ENCODE results near the gene AKR1A1.

DNA sequence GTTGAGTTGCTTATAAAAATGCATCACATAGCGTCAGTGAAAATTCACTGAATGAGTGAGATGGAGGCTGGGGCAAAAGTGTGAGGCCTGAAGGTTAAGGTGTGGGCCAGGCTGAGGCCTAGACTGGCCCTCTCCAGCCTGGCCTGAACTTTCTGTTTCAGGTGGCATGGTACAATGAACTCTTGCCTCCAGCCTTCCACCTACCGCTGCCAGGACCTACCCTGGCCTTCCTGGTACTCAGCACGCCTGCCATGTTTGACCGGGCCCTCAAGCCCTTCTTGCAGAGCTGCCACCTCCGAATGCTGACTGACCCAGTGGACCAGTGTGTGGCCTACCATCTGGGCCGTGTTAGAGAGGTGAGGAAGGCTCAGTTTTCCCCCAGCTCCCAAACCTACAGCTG is 43.4 kb upstream of the AKR1A1 start:
- no peak for TF ChIP-seq POLR2A (IDR thresholded peaks at IDR 0.05)
- TF ChIP-seq, protein P1, sequence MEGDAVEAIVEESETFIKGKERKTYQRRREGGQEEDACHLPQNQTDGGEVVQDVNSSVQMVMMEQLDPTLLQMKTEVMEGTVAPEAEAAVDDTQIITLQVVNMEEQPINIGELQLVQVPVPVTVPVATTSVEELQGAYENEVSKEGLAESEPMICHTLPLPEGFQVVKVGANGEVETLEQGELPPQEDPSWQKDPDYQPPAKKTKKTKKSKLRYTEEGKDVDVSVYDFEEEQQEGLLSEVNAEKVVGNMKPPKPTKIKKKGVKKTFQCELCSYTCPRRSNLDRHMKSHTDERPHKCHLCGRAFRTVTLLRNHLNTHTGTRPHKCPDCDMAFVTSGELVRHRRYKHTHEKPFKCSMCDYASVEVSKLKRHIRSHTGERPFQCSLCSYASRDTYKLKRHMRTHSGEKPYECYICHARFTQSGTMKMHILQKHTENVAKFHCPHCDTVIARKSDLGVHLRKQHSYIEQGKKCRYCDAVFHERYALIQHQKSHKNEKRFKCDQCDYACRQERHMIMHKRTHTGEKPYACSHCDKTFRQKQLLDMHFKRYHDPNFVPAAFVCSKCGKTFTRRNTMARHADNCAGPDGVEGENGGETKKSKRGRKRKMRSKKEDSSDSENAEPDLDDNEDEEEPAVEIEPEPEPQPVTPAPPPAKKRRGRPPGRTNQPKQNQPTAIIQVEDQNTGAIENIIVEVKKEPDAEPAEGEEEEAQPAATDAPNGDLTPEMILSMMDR (IDR thresholded peaks at IDR 0.05) = no peak
